ENCODE measurements around the gene GK.

- TF ChIP-seq CTCF (conservative IDR thresholded peaks at IDR 0.05; ENCODE audit: low read depth, low read length) (peak; percentile 21; the same call in 1 of the 2 replicates), EZH2 (IDR thresholded peaks at IDR 0.05; ENCODE audit: borderline replicate concordance, low read depth, low read length, poor library complexity, severe bottlenecking) (no peak)
These were observed 35.0 kb upstream of the GK start for GRCh38 chrX:30618160-30618765.

Measured in A673 (cell line).